ENCODE measurements around the gene RXFP3.

Gene RXFP3

DNA sequence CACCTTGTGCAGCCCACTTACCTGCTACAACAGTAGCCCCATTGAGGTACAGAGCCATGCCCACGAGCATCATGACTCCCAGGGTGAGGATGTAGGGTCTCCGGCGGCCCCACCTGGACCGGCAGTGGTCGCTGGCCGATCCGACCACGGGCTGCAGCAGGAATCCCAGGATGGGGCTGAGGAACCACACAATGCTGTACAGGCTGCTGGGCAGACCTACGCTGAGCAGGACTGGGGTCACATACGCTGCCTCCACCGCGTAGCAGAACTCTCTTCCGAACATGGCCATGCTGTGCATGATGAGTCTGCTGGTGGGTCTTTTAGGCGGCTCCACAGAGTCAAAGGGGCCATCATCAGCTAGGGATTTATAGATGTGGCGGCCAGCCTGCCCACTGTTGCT is 48.0 kb downstream of the RXFP3 start:
- no peak for DNase-seq

DNA sequence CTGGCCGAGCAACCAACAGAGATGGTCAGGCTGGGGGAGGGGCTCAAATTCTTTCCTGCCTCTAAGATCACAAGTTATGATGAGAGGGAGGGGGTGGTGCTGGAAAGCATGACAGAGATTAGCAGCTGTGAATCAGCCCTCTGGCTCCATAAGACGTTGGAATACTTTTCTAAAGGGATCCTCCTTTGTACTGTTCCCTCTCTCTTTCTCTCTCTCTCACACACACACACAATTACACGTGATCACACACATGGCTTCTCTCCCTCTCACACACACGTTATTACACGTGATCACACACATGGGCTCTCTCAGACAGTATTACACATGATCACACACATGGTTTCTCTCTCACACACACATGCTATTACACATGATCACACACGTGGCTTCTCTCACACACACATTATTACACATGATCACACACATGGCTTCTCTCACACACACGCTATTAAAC is 48.5 kb downstream of the RXFP3 start, which contains the start of gene SLC45A2:
Gene SLC45A2 (minus strand): TSS at position 23 of the 454 bp plus-strand sequence. CDS start 110 bp downstream, outside the sequence.
- DNase-seq, result no peak

DNA sequence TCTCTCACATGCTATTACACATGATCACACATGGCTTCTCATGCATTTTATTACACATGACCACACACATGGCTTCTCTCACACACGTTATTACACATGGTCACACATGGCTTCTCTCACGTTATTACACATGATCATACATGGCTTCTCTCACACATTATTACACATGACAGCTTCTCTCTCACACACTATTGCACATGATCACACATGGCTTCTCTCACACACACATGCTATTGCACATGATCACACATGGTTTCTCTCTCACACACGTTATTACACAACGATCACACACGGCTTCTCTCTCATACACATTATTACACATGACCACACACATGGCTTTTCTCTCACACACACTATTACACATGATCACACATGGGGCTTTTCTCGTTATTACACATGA is 49.3 kb downstream of the RXFP3 start:
- DNase-seq, result no peak
